Measurements from ENCODE around the gene ATP6AP2. TPM values are rescaled to one million over a fixed set of nuclear protein-coding genes. Genes with fewer than 3 reads are reported as not detected.
"Not testable (repeated sequence)": the region's sequence is repeated elsewhere in the genome, so short reads cannot be mapped to it uniquely, and the experiment has no call there.

The ATP6AP2 gene
- total RNA-seq, 1 donor from 2014 or later, result 98.0 TPM

GRCh38 chrX:40570346-40571093, 10.2 kb upstream of the ATP6AP2 start:
- DNase-seq (ENCODE audit: extremely low spot score, unreplicated experiment), result no peak
- Mint-ChIP-seq H3K9me3 (no peaks in the 10 kb centered on the region), H3K27me3 (no peaks in the 10 kb centered on the region), H3K4me3 (no peak overlapping the region), H3K4me1 (ENCODE audit: unreplicated experiment) (peaks cover 3% of the 10 kb centered on the region), H3K27ac (no peak overlapping the region), H3K36me3 (no peaks in the 10 kb centered on the region)
- no peak for TF ChIP-seq CTCF (conservative IDR thresholded peaks at IDR 0.05)

GRCh38 chrX:40571164-40571563, 9.6 kb upstream of the ATP6AP2 start:
- H3K27me3 Mint-ChIP-seq; H3K27ac Mint-ChIP-seq; H3K4me1 Mint-ChIP-seq (ENCODE audit: unreplicated experiment); H3K4me3 Mint-ChIP-seq; DNase-seq (ENCODE audit: extremely low spot score, unreplicated experiment); H3K9me3 Mint-ChIP-seq; H3K36me3 Mint-ChIP-seq: not testable (repeated sequence)

DNA sequence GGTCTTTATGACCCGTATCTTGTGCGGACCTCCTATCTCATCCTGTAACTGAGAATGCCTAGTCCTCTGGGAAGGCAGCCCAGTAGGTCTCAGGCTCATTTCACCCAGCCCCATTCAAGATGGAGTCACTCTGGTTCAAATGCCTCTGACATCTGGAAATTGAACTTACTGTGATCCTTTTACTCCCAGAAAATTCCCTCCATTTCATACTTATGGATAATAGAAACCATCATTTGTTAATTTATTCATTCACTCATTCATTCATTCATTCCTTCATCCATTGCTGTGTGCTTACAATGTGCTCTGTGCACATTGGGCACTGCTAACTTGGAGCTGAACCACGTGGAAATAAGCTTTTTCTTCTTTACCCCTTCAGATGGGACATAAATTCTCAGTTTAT, 9.2 kb upstream of the ATP6AP2 start:
- no peak overlapping the region for H3K27ac Mint-ChIP-seq
- H3K36me3 Mint-ChIP-seq, result no peaks in the 10 kb centered on the region
- H3K9me3 Mint-ChIP-seq, result no peaks in the 10 kb centered on the region
- H3K27me3 Mint-ChIP-seq, result no peaks in the 10 kb centered on the region
- TF ChIP-seq CTCF (conservative IDR thresholded peaks at IDR 0.05), result no peak
- no peak overlapping the region for H3K4me3 Mint-ChIP-seq
- no peak for DNase-seq (ENCODE audit: extremely low spot score, unreplicated experiment)
- peaks cover 3% of the 10 kb centered on the region for H3K4me1 Mint-ChIP-seq (ENCODE audit: unreplicated experiment)

- TF ChIP-seq CTCF (conservative IDR thresholded peaks at IDR 0.05), result peak; percentile 66
- no peak for DNase-seq (ENCODE audit: extremely low spot score, unreplicated experiment)
- H3K9me3 Mint-ChIP-seq, result no peaks in the 10 kb centered on the region
Measured at GRCh38 chrX:40573763-40574162, 7.0 kb upstream of the ATP6AP2 start.

GRCh38 chrX:40575411-40575810, 5.4 kb upstream of the ATP6AP2 start:
- DNase-seq (ENCODE audit: extremely low spot score, unreplicated experiment); H3K27me3 Mint-ChIP-seq; H3K9me3 Mint-ChIP-seq; H3K4me3 Mint-ChIP-seq; H3K4me1 Mint-ChIP-seq (ENCODE audit: unreplicated experiment); H3K27ac Mint-ChIP-seq; H3K36me3 Mint-ChIP-seq: not testable (repeated sequence)

More at GRCh38 chrX:40573763-40574162, 7.0 kb upstream of the ATP6AP2 start:
- Mint-ChIP-seq H3K4me3 (no peak overlapping the region), H3K36me3 (no peaks in the 10 kb centered on the region), H3K27ac (no peak overlapping the region), H3K4me1 (ENCODE audit: unreplicated experiment) (peaks cover 3% of the 10 kb centered on the region), H3K27me3 (no peaks in the 10 kb centered on the region)

- DNase-seq (ENCODE audit: extremely low spot score, unreplicated experiment), result no peak
- Mint-ChIP-seq H3K27ac (no peak overlapping the region), H3K36me3 (no peaks in the 10 kb centered on the region), H3K4me3 (no peak overlapping the region), H3K9me3 (no peaks in the 10 kb centered on the region), H3K4me1 (ENCODE audit: unreplicated experiment) (peaks cover 3% of the 10 kb centered on the region), H3K27me3 (no peaks in the 10 kb centered on the region)
- no peak for TF ChIP-seq CTCF (conservative IDR thresholded peaks at IDR 0.05)
Measured at GRCh38 chrX:40576291-40576690, 4.5 kb upstream of the ATP6AP2 start.
